LoVo (cell line): ENCODE results near the gene CASKIN1.

Experiments
- DNase-seq: peaks from one replicate; pipeline ENCODE4 v3.0.0-alpha.2; 2016; ENCODE audit warnings: low spot score

CASKIN1 gene

DNA sequence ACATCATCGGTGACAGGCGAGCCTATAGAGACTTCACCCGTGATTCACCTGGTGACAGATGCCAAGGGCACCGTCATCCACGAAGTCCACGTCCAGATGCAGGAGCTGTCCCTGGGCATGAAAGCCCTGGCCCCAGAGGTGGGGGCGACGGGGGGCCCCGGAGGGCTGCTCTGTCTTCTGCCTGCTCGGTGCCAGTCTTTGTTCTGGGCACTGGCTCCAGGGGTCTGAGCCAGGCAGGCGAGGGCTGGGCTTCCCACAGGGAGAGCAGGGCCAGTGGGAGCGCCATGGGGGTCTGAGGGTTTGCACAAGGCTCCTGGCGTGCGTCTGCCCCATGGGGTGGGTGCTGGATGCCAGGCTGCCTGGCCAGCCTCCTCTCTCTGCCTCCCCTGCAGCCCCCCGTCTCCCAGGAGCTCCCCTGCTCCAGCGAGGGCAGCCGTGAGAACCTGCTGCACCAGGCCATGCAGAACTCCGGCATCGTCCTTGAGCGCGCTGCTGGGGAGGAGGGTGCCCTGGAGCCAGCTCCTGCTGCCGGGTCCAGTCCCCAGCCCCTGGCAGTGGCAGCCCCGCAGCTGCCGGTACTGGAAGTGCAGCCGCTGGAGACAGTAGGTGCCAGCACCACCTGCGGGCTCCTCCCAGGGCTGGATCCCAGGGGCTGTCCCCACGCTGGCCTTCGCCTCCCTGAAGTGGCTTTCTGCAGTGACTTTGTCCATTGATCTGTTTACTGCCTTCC is 36.8 kb upstream of the CASKIN1 start:
- no peak for DNase-seq

DNA sequence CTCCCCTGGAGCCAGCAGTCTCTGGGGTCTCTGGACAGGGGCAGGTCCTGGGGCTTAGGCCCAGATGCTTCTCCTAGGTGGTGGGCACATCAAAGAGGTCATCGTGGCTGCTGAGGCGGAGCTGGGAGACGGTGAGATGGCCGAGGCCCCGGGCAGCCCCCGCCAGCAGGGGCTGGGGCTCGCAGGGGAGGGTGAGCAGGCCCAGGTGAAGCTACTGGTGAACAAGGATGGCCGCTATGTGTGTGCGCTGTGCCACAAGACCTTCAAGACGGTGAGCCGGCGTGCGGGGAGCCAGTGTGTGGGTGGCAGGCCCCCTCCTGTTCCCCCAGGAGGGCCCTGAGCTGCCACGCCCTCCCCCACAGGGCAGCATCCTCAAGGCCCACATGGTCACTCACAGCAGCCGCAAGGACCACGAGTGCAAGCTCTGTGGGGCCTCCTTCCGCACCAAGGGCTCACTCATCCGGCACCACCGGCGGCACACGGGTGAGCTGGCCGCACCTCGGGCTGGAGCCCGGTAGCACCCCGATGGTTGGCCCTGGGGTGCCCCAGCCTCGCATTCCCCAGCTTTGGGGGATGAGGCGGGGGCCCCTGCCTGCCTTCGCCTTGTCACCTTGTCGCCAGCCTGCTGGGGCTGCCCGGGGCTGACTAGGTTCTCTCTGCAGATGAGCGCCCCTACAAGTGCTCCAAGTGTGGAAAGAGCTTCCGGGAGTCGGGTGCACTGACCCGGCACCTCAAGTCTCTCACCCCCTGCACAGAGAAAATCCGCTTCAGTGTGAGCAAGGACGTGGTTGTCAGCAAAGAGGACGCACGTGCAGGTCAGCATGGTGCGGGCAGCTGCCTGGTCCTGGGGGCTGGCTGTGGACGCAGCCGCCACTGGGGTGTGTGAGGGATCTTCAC is 35.9 kb upstream of the CASKIN1 start:
- DNase-seq, result no peak

GRCh38 chr16:2231016-2231931 is 34.9 kb upstream of the CASKIN1 start:
- no peak for DNase-seq

GRCh38 chr16:2230376-2230775 is 34.0 kb upstream of the CASKIN1 start:
- no peak for DNase-seq

DNA sequence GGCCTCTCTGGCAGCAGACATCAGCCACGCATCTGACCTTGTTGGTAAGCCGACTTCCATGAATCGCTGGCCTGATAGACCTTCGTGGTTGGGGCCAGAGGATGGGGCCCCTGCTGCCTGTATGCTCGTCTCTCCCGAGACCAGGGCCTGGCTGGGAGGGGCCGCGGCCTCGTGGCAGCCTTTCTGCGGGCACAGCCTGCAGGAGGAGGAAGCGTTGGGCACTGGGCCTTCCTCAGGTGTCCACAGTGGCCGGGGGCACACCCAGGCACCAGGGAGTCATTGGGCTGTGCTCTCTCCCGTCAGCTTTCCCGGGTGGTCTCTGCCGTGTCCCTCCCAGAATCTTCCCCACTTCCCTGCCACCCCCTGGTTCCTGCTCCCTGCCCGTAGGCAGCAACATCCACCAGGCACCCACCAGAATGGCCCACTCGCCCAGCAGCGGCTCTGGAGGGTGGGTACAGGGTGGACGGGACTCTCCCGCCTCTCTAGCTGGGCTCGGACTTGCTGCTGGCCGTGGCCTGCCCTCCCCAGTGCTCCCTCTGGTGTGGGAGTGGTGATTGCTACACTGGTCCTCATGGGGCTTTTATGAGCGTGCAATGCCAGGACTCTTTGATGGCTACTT is 33.3 kb upstream of the CASKIN1 start:
- no peak for DNase-seq

- DNase-seq, result no peak
Observed at GRCh38 chr16:2229091-2229490, 32.7 kb upstream of the CASKIN1 start.

GRCh38 chr16:2228161-2228824 is 31.9 kb upstream of the CASKIN1 start:
- no peak for DNase-seq

DNA sequence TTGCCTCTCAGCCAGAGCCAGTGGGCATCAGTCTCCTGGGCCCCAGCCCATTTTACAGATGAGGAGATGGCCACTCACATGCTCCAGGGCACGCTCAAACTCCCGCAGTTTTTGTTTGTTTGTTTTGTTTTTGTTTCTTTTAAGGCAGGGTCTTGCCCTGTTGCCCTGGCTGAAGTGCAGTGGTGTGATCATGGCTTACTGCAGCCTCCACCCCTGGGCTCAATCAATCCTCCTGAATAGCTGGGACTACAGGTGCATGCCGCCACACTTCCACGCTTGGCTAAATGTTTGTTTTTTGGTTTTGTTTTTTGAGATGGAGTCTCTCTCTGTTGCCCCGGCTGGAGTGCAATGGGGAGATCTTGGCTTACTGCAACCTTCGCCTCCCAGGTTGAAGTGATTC is 30.5 kb upstream of the CASKIN1 start:
- DNase-seq, result no peak

GRCh38 chr16:2226245-2226793 is 29.9 kb upstream of the CASKIN1 start:
- DNase-seq, result peak; percentile 39

- DNase-seq, result peak; percentile 32
Observed at GRCh38 chr16:2223942-2224486, 27.6 kb upstream of the CASKIN1 start.

- peak; percentile 100 for DNase-seq
Observed at GRCh38 chr16:2223221-2223941, 27.0 kb upstream of the CASKIN1 start, which contains the start of gene E4F1. E4F1 (plus strand) TSS chr16:2223591; CDS start chr16:2223614, 23 bp downstream.

DNA sequence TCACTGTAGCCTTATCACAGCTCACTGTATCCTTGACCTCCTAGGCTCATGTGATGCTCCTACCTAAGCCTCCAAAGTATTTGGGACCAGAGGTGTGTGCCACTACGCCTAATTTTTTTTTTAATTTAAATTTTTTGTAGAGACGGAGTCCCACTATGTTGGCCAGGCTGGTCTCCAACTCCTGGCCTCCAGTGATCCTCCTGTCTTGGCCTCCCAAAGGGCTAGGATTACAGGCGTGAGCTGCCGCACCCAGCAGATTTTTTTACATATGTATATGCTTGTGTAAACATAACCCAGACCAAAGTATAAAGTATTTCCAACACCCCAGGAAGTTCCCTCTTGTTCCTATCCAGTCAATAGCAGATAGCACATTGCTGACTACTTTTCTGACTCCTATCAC is 19.9 kb upstream of the CASKIN1 start:
- no peak for DNase-seq

GRCh38 chr16:2214719-2214968 is 18.2 kb upstream of the CASKIN1 start, which contains the start of gene PGP:
PGP (minus strand) TSS chr16:2214840; CDS start chr16:2214777, 63 bp downstream.
- no peak for DNase-seq

DNA sequence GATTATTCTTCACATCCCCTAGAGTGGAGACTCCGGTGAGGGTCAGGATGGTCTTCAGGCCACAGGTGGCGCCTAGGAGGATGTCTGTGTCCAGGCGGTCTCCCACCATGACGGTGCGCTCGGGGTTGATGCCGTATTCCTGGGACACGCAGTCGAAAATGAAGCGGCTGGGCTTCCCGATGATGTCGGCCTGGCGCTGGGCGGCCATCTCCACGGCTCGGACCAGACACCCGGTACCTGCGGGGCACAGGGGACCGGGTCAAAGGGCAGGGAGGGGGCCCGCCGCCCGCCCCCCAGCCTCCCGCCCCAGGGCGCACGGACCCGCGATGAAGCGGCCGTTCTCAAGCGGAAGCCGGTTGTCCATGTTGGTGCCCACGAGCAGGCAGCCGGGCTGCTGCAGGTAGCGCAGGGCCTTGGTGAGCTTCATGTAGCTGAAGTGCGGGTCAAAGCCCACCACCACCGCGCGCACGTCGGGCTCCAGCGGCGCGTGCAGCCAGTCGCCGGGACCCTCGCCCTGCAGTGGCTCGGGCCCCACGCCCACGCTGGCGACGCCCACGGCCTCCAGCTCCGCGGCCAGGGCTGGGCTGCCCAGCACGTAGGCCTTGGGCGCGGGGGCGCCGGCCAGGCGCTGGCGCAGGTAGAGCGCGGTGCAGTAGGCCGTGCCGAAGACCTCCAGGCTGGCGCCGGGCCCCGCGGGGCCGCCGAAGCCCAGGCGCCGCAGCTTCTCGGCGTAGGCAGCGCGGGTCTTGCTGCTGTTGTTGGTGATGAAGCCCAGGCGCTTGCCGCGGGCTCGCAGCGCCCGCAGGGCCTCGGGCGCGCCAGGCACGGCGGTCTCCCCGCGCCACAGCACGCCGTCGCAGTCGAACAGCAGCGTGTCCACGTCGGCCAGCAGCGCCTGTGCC is 17.7 kb upstream of the CASKIN1 start:
- DNase-seq, result no peak

DNA sequence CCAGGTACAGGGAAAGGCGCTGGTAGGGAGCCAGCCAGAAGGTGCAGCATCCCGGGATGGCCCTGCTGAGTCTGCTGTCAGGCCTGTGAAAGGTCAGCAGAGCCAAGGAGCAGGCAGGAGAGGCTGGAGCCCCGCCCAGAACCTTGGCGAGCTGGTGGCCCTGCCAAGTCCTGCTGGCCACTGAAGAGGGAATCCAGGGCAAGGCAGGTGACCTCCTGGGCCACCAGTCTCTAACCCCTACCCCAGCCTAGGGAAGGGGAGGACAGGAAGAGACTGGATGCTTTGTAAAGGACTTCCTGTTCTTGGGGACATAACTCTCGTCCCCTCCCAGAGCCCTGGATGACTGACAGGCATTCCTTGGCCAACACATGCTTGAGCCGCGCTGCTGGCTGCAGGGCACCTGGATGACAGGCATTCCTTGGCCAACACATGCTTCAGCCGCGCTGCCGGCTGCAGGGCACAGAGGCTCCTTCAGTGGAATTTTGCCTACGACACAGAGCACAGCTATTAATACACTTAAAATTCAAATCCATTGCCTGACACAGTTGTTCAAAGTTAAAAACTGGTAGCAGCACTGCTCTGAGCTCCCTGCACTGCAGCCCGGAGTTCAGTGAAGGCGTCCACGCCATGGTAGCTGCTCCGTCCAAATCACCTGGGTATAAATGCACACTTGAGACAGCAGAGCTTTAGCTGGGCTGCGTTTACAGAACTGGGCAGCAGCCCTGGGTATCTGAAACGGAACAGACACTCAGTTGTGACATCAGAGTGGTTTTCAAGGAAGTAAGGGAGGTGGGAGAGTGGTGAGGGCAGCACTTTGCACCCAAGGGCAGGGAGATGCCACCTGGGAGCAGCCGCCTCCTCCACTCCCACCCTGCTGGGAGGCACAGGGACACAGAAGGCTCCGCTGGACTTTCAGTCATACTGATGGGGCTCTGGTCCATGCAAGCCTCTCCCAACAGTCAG is 16.2 kb upstream of the CASKIN1 start:
- DNase-seq, result no peak

GRCh38 chr16:2211923-2212347 is 15.5 kb upstream of the CASKIN1 start:
- DNase-seq, result no peak
